Gastroesophageal sphincter (tissue), 3 donors: ENCODE data around the gene SPOCK3.

ENCODE experiments used
- POLR2A ChIP-seq, 2 donors: fragments of 450-650 bp; IDR thresholded peaks; one replicate each; pipeline ENCODE4 v1.6.1; 2017; ENCODE audit warnings: antibody characterized with exemption in 2 of 2, mild to moderate bottlenecking in 2 of 2, moderate library complexity in 1 of 2
- POLR2AphosphoS5 ChIP-seq: sonication (generic); formaldehyde crosslinking; IDR thresholded peaks from one replicate; pipeline ENCODE4 v1.6.1; 2017; ENCODE audit warnings: antibody characterized with exemption
- TF ChIP-seq, protein P1 (sequence below), 4 experiments: fragments of 200-600 bp in 2 of 4; fragments of 450-650 bp in 2 of 4; sonication (generic) in 1 of 4; IDR thresholded peaks; one replicate each; pipeline ENCODE4 v1.5.1; 2017 to 2019; ENCODE audit warnings: antibody characterized with exemption in 4 of 4, mild to moderate bottlenecking in 2 of 4, moderate library complexity in 2 of 4

DNA sequence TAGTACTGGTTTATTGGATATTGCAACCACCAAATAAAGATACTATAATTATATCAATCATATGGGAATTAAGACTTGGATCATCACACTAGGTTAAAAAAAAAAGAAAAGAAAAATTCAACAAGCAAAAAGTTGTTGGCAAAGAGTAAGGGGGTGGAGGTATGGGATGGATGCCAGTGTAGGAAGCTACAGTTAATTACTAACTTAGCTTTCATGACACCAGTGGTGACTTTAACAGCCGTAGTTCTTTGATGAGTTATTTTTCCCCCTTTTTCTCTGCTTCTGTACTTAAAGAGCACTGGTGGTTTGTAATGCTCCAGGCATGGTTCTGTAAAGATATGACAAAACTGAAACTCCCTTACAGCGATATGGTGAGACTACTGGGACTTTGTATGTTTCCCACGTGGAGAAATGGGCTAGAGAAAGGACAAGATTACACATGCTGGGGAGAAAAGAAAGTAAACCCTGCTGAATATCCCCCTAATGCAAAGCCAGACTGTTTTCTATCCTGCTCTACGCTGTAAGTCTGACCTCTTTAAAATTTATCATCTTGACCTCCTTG is 210.8 kb downstream of the SPOCK3 start:
- TF ChIP-seq, protein P1, sequence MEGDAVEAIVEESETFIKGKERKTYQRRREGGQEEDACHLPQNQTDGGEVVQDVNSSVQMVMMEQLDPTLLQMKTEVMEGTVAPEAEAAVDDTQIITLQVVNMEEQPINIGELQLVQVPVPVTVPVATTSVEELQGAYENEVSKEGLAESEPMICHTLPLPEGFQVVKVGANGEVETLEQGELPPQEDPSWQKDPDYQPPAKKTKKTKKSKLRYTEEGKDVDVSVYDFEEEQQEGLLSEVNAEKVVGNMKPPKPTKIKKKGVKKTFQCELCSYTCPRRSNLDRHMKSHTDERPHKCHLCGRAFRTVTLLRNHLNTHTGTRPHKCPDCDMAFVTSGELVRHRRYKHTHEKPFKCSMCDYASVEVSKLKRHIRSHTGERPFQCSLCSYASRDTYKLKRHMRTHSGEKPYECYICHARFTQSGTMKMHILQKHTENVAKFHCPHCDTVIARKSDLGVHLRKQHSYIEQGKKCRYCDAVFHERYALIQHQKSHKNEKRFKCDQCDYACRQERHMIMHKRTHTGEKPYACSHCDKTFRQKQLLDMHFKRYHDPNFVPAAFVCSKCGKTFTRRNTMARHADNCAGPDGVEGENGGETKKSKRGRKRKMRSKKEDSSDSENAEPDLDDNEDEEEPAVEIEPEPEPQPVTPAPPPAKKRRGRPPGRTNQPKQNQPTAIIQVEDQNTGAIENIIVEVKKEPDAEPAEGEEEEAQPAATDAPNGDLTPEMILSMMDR (IDR thresholded peaks at IDR 0.05), result no peak
- no peak for TF ChIP-seq POLR2A (IDR thresholded peaks at IDR 0.05)
- no peak for TF ChIP-seq POLR2AphosphoS5
